IPS-11a (cell line): Measurements from ENCODE around the gene INPP5J.
"Not testable (repeated sequence)": the region's sequence is repeated elsewhere in the genome, so short reads cannot be mapped to it uniquely, and the experiment has no call there.

Experiments used
- H3K4me3 ChIP-seq: one replicate; pipeline ENCODE4 v1.5.1; 2013; ENCODE audit warnings: low read depth, low read length, control low read depth

INPP5J gene

GRCh38 chr22:31086703-31087330, 35.9 kb upstream of the INPP5J start:
- no peak overlapping the region for H3K4me3 ChIP-seq

- H3K4me3 ChIP-seq, result no peak overlapping the region
These were observed 35.0 kb upstream of the INPP5J start for GRCh38 chr22:31087744-31088215.

DNA sequence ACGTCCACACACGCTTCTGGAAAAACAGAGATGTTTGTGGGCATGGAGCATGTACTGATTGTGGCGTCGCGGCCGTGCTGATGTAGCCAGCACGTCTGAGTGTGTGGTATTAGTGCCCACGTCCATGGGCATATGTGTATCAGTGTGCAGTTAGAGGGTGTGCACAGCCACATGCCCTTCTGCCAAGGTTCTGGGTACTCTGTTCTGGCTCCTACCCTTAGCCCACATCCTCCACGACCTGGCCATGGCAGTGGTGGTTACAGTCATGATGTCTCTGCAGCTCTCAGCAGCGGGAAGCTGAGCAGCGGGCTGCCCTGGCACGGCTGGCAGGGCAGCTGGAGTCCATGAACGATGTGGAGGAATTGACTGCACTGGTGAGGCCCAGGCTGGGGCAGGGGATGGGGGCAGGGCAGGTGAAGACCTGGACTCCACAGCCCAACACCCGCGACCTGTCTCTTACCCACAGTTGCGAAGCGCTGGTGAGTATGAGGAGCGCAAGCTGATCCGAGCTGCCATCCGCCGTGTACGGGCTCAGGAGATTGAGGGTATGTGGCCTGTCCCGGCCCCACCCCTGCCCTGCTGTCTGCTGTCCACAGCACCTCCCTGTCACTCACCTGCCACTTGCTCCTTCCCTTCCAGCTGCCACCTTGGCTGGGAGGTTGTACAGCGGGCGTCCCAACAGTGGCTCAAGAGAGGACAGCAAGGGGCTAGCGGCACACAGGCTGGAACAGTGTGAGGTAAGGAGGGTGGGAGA, 34.4 kb upstream of the INPP5J start:
- H3K4me3 ChIP-seq, result no peak overlapping the region

DNA sequence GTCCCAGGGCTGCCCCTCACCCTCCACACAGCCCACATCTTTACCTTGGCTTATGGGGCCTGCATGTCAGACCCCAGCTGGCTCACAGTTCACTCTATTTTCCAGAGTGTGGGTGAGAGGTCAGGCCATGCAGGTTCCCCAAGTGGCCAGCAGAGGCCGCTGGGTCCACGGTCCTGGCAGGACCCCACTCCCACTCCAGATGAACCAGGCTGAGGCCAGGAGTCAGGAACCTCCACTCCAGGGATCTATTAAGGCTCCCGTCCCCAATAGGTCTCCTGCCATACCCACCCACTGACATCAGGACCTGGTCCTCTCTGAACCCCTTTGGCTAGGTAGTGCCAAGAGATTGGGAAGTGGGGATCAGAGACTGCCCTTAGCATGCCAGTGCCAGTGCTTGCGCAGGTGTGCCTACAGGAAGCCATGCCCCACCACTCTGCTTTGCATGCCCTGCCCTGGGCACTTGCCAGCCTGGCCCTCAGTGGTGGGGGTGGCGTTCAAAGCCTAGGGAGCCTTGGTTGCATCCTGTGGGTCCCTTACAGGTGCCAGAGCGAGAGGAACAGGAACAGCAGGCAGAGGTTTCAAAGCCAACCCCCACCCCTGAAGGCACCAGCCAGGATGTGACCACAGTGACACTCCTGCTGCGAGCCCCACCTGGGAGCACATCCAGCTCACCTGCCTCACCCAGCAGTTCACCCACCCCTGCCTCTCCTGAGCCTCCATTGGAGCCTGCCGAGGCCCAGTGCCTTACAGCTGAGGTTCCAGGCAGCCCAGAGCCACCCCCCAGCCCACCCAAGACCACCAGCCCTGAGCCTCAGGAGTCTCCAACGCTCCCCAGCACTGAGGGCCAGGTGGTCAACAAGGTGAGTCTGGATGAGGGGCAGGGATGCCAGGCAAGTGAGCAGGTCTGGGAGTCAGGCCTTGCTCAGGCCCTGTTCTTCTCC, 33.3 kb upstream of the INPP5J start:
- H3K4me3 ChIP-seq, result no peak overlapping the region

- no peak overlapping the region for H3K4me3 ChIP-seq
These were observed 32.3 kb upstream of the INPP5J start for GRCh38 chr22:31090217-31091085.

GRCh38 chr22:31091106-31091975, 31.4 kb upstream of the INPP5J start:
- H3K4me3 ChIP-seq, result no peak overlapping the region

DNA sequence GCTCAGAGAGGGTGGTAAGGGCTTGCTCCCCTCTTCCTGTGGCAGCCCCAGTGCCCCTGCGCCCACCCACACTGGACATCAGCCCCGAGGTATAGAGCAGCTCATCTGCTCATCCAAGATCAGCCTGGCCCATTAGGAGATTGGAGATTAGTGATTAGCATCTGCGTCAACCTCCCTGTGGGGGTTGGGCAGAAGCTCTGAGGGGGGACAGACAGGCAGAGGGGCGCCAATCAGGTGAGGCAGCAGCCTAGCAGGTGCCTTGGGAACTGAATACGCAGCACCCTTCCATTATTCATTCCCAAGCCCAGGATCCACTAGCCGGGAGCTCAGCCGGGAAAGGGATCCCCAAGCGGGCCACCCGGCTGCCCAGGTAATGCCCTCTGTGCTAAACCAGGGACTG, 30.6 kb upstream of the INPP5J start:
- H3K4me3 ChIP-seq, result no peak overlapping the region

GRCh38 chr22:31093086-31093850, 29.5 kb upstream of the INPP5J start:
- H3K4me3 ChIP-seq, result no peak overlapping the region

DNA sequence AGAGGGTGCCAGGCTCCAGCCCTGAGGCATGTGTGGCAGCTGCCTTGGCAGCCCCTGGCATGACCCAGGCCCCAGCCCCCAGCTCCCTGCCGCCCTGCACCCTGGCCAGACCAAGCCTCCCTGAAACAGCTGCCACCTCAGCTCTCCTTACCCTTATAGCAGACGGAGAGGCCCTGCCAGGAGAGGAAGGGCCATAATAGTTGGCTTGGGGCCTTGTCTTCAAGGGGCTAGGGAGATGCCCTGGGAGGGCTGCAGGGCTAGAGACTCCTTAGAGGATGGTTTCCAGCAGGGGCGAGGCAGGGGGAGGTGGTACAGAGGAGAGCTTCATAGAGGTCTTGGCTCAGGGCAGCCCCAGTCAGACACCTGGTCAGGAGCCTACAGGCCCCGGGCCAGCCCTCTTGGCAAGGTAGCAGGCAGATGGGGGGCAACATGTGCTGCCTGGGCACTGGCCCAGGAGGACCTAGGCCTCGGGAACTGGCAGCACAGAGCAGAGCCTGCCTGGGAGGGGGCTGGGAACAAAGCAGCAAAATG, 28.7 kb upstream of the INPP5J start:
- no peak overlapping the region for H3K4me3 ChIP-seq

DNA sequence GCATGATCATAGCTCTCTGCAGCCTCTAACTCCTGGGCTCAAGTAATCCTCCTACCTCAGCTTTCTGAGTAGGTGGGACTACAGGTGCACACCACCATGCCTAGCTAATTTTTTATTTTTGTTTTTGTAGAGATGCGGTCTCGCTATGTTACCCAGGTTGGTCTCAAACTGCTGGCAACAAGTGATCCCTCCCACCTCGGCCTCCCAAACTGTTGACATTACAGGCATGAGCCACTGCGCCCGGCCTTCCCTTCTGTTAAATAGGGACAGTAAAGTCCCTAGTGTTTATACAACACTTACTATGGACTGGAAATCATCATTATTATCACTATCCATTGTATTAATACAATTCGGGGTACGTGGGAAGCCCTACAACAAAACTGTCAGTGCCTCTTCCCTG, 28.0 kb upstream of the INPP5J start:
- no peak overlapping the region for H3K4me3 ChIP-seq

GRCh38 chr22:31095637-31096249, 27.0 kb upstream of the INPP5J start:
- no peak overlapping the region for H3K4me3 ChIP-seq

DNA sequence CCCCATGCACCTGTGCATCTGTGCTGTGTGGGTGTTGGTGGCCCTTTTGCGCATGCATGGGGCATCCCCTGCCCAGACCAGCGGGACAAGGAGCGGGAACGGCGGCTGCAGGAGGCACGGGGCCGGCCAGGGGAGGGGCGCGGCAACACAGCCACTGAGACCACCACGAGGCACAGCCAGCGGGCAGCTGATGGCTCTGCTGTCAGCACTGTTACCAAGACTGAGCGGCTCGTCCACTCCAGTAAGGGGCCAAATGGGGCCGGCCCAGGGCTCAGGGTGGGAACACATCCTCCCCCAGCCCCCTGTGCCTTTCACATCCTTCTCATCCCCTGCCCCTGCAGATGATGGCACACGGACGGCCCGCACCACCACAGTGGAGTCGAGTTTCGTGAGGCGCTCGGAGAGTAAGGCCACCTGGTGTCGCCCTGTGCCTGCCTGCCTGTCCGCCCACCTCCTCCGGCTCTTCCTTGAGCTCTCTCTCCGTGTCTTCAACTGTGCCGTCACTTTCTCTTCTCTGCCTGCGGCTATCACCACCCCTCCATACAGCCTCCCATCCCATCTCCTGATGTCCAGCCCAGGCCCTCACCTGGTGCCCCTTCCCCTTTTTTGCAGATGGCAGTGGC, 26.0 kb upstream of the INPP5J start:
- no peak overlapping the region for H3K4me3 ChIP-seq

GRCh38 chr22:31097539-31097938, 25.2 kb upstream of the INPP5J start:
- H3K4me3 ChIP-seq, result not testable (repeated sequence)

GRCh38 chr22:31097941-31098631, 24.7 kb upstream of the INPP5J start:
- H3K4me3 ChIP-seq, result no peak overlapping the region

- H3K4me3 ChIP-seq, result no peak overlapping the region
These were observed 24.1 kb upstream of the INPP5J start for GRCh38 chr22:31098632-31099110.

DNA sequence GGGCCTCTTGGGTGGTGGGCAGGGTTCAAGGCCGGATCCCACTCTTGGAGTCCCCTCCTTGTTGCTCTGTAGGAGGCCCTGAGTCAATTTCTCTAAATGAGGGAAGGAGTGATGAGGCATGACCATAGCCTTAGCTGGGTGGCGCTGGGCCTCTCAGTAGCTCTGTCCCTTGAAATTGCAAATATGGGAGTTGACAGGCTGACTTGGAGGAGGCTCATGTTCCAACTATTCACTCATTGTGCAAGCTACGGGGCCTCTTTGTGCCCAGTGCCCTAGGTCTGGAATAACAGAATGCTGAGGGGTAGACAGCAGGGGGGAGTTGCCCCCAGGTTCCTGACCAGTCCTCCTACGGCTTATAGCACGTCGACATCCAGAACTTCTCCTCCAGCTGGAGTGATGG, 23.4 kb upstream of the INPP5J start:
- H3K4me3 ChIP-seq, result no peak overlapping the region
